GM12892 (cell line): Measurements from ENCODE around the gene GRID1.

Experiments
- POLR2A ChIP-seq: IDR thresholded peaks from 2 replicates; pipeline ENCODE4 v1.6.1; 2011; ENCODE audit warnings: low read depth, low read length, control low read depth
- POLR2AphosphoS5 ChIP-seq: IDR thresholded peaks from 2 replicates; pipeline ENCODE4 v1.6.1; 2011; ENCODE audit warnings: low read depth, low read length, control low read depth

DNA sequence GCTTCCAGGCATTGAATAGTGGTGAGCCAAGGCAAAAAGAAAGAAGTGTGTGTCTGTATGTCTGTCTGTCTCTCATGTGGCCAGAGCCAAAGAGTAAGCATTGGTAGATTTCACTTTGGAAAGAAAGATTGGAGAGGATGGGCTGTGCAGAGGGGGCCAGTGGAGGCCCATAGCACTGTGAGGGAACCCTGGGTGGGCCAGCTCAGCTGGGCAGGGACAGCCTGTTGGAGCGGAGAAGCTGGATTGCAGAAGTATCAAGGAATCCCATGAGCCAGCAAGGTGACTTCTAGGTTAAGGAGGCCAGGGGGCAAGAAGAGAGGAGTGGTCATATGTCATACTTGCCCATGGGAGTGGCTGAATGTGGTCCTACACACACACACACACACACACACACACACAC, 1.5 kb upstream of the GRID1 start:
- TF ChIP-seq POLR2AphosphoS5 (no peak), POLR2A (no peak)
